Fibroblast of lung (primary cell): ENCODE measurements around the gene NFE2L3. TPM values are rescaled to one million over a fixed set of nuclear protein-coding genes. Genes with fewer than 3 reads are reported as not detected.

Experiments
- DNase-seq, 2 donors: peaks; one replicate each; pipeline versions ENCODE4 v3.0.0 to v3.0.0-alpha.2; 2010; ENCODE audit warnings: low read depth in 2 of 2
- H2AFZ ChIP-seq: 2 replicates; pipeline ENCODE4 v1.5.1; 2012; ENCODE audit warnings: low read length, control low read depth, inconsistent platforms
- H3K27ac ChIP-seq: 2 replicates; pipeline ENCODE4 v1.5.1; 2011; ENCODE audit warnings: low read length, control low read depth; ENCODE audit not compliant: insufficient read depth
- H3K27me3 ChIP-seq: 2 replicates; pipeline ENCODE4 v1.5.1; 2011; ENCODE audit warnings: mild to moderate bottlenecking, low read length; ENCODE audit not compliant: control insufficient read depth, insufficient read depth
- H3K36me3 ChIP-seq: 2 replicates; pipeline ENCODE4 v1.5.1; 2011; ENCODE audit warnings: low read length; ENCODE audit not compliant: control insufficient read depth, insufficient read depth
- H3K4me1 ChIP-seq: 2 replicates; pipeline ENCODE4 v1.5.1; 2011; ENCODE audit warnings: low read length; ENCODE audit not compliant: control insufficient read depth, insufficient read depth; ENCODE audit errors: extremely low read depth
- H3K4me2 ChIP-seq: 2 replicates; pipeline ENCODE4 v1.5.1; 2011; ENCODE audit warnings: low read length, control low read depth; ENCODE audit not compliant: insufficient read depth; ENCODE audit errors: extremely low read depth
- H3K4me3 ChIP-seq, 4 experiments: fragments of 200-600 bp in 1 of 4; sonication (generic) in 1 of 4; replicated peaks in 1 of 4; 2 replicates each; pipeline ENCODE4 v1.5.1; 2011 to 2016; ENCODE audit warnings: low read length in 4 of 4, low read depth in 3 of 4, mild to moderate bottlenecking in 3 of 4, control low read depth in 2 of 4, inconsistent platforms in 1 of 4, mixed read lengths in 1 of 4; ENCODE audit not compliant: insufficient read depth in 1 of 4; ENCODE audit errors: control extremely low read depth in 1 of 4
- H3K79me2 ChIP-seq: 2 replicates; pipeline ENCODE4 v1.5.1; 2012; ENCODE audit warnings: mild to moderate bottlenecking, low read length, inconsistent platforms; ENCODE audit not compliant: control insufficient read depth, insufficient read depth
- H3K9ac ChIP-seq: 2 replicates; pipeline ENCODE4 v1.5.1; 2011; ENCODE audit warnings: mild to moderate bottlenecking, low read length, control low read depth; ENCODE audit not compliant: insufficient read depth
- H3K9me3 ChIP-seq: 2 replicates; pipeline ENCODE4 v1.5.1; 2012; ENCODE audit warnings: low read depth, low read length; ENCODE audit not compliant: control insufficient read depth, insufficient read depth
- H4K20me1 ChIP-seq: 2 replicates; pipeline ENCODE4 v1.5.1; 2011; ENCODE audit warnings: low read length; ENCODE audit not compliant: control insufficient read depth, insufficient read depth; ENCODE audit errors: extremely low read depth
- EZH2 ChIP-seq: IDR thresholded peaks from 2 replicates; pipeline ENCODE4 v1.5.1; 2012; ENCODE audit warnings: low read length, control low read depth, mild to moderate bottlenecking; ENCODE audit errors: missing control alignments
- polyA plus RNA-seq, 2 donors: library from polyadenylated mRNA; depleted of rRNA in 1 of 2; stranded (reverse) in 1 of 2; unstranded in 1 of 2; fragments of >200 nt; gene quantifications; 2 replicates each; pipeline ENCODE4 v1.2.1, GENCODE V29; 2011 to 2012; ENCODE audit warnings: missing spikeins in 1 of 2
- total RNA-seq: library from RNA; depleted of rRNA; stranded (reverse); fragments of >200 nt; gene quantifications from 2 replicates; pipeline ENCODE4 v1.2.1, GENCODE V29; 2014
- TF ChIP-seq, protein P1 (sequence below), 2 donors: IDR thresholded peaks in 1 of 2; conservative IDR thresholded peaks in 1 of 2; 1 replicate in 1 of 2; 2 replicates in 1 of 2; pipeline ENCODE4 v1.5.1; 2011 to 2012; ENCODE audit warnings: low read length in 2 of 2, control low read depth in 1 of 2, inconsistent platforms in 1 of 2, low read depth in 1 of 2, mild to moderate bottlenecking in 1 of 2

The NFE2L3 gene
- total and polyA plus RNA-seq, 2 donors (not counting 1 experiment from before 2014, with no cell fraction given): 5.3 to 9.1 TPM

DNA sequence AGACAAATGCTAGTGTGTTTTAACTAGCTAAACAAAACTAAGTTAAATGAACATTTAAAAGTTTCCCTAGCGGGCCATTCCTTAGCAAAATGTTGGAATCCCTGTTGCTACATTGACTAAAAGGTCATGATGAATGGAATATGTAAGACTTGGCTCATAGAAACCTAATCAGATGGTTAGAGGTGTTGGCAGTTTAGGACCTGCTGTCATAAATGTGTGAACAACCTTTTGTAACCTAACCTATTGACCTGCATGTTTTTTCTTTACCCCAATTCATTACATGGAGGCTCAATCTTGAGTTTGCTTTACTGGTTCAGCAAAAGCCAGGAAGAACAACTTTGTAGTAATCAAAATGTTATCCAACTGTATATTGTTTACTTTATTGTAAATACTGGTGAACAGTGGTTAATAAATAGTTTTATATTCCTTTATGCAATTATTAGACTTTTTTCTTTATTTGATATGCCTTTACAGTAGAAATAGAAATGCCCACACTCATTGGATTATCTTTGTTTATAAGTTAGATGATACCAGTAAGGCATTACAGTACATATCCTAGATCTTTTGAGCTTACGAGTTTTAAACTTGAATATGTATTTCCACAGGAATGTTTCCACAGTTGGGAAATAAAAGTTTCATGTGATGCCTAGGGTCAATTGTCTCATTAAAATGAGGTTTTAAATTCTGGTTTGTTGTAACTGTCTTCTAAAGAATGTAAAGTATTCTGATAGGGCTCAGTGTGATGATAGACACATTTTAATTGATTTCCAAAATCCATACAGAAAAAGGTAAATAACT is 61.1 kb downstream of the NFE2L3 start:
- Histone ChIP-seq H2AFZ (no peak overlapping the region), H3K9ac (no peak overlapping the region), H3K4me1 (no peaks in the 10 kb centered on the region), H3K27me3 (no peaks in the 10 kb centered on the region), H3K9me3 (no peaks in the 10 kb centered on the region), H3K4me2 (no peak overlapping the region), H3K4me3 (no peak overlapping the region), H3K79me2 (peaks cover 5% of the 10 kb centered on the region), H4K20me1 (no peaks in the 10 kb centered on the region), H3K27ac (no peak overlapping the region), H3K36me3 (peaks cover 7% of the 10 kb centered on the region)
- TF ChIP-seq EZH2: no peak
- no peak for DNase-seq

DNA sequence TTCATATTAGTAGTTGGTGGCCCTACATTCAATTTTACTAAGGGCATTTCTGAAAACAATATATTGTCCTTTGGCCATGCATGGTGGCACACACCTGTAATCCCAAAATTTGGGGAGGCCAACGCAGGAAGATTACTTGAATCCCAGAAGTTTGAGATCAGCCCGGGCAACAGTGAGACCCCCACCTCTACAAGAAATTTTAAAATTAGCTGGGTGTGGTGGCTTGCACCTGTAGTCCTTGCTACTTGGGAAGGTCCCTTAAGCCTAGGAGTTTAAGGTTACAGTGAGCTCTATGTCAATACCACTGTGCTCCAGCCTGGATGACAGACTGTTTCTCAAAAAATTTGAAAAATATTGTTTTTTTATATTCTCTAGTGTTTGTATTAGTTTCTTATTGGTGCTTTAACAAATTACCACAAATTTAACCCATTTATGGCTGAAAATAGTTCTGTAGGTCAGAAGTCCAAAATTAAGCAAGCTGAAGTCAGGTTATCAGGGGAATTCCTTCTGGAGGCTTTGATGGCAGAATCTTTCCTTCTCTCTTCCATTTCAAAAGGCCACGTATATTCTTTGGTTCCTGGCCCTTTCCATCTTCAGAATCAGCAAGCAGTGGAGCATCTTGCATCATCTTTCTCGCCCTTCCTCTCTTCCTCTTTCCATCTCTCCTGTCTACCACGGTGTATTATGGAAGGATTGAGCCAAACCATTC is 62.0 kb downstream of the NFE2L3 start:
- Histone ChIP-seq H3K9me3 (no peaks in the 10 kb centered on the region), H3K4me2 (no peak overlapping the region), H3K4me3 (no peak overlapping the region), H3K4me1 (no peaks in the 10 kb centered on the region), H4K20me1 (no peaks in the 10 kb centered on the region), H3K27me3 (no peaks in the 10 kb centered on the region), H2AFZ (no peak overlapping the region), H3K79me2 (peaks cover 5% of the 10 kb centered on the region), H3K27ac (no peak overlapping the region), H3K9ac (no peak overlapping the region), H3K36me3 (peaks cover 7% of the 10 kb centered on the region)
- no peak for DNase-seq
- TF ChIP-seq, protein P1, sequence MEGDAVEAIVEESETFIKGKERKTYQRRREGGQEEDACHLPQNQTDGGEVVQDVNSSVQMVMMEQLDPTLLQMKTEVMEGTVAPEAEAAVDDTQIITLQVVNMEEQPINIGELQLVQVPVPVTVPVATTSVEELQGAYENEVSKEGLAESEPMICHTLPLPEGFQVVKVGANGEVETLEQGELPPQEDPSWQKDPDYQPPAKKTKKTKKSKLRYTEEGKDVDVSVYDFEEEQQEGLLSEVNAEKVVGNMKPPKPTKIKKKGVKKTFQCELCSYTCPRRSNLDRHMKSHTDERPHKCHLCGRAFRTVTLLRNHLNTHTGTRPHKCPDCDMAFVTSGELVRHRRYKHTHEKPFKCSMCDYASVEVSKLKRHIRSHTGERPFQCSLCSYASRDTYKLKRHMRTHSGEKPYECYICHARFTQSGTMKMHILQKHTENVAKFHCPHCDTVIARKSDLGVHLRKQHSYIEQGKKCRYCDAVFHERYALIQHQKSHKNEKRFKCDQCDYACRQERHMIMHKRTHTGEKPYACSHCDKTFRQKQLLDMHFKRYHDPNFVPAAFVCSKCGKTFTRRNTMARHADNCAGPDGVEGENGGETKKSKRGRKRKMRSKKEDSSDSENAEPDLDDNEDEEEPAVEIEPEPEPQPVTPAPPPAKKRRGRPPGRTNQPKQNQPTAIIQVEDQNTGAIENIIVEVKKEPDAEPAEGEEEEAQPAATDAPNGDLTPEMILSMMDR (conservative IDR thresholded peaks at IDR 0.05 in 1 of 2, IDR thresholded peaks at IDR 0.05 in 1 of 2; ENCODE audit: low read depth in 1 of 2, low read length in 2 of 2): no peak
- no peak for TF ChIP-seq EZH2

DNA sequence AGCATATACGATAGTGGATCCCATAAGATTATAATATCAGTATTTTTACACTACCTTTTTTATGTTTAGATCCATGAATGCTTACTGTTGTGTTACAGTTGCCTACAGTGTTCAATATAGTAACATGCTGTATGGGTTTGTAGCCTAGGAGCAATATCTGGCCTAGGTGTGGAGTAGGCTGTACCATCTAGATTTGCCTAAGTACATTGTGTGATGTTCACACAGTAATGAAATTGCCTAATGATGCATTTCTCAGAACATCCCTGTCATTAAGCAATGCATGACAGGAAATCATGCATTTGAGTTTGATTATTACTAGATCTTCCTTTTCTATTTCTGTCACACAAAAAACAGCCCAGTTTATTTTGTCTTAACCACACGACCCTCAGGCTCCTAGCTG is 64.1 kb downstream of the NFE2L3 start:
- H3K9ac ChIP-seq: no peak overlapping the region
- H3K4me1 ChIP-seq: no peaks in the 10 kb centered on the region
- H2AFZ ChIP-seq: no peak overlapping the region
- no peak overlapping the region for H3K4me3 ChIP-seq
- no peaks in the 10 kb centered on the region for H4K20me1 ChIP-seq
- no peak for TF ChIP-seq EZH2
- TF ChIP-seq, protein P1 (conservative IDR thresholded peaks at IDR 0.05 in 1 of 2, IDR thresholded peaks at IDR 0.05 in 1 of 2; ENCODE audit: low read depth in 1 of 2, low read length in 2 of 2): no peak
- H3K9me3 ChIP-seq: no peaks in the 10 kb centered on the region
- H3K27me3 ChIP-seq: no peaks in the 10 kb centered on the region
- no peak for DNase-seq
- H3K4me2 ChIP-seq: no peak overlapping the region
- H3K27ac ChIP-seq: no peak overlapping the region
- no peaks in the 10 kb centered on the region for H3K79me2 ChIP-seq
- no peaks in the 10 kb centered on the region for H3K36me3 ChIP-seq
